ENCODE data around the gene AKAP17A.
"Not testable (repeated sequence)": the region's sequence is repeated elsewhere in the genome, so short reads cannot be mapped to it uniquely, and the experiment has no call there.

Gene AKAP17A

DNA sequence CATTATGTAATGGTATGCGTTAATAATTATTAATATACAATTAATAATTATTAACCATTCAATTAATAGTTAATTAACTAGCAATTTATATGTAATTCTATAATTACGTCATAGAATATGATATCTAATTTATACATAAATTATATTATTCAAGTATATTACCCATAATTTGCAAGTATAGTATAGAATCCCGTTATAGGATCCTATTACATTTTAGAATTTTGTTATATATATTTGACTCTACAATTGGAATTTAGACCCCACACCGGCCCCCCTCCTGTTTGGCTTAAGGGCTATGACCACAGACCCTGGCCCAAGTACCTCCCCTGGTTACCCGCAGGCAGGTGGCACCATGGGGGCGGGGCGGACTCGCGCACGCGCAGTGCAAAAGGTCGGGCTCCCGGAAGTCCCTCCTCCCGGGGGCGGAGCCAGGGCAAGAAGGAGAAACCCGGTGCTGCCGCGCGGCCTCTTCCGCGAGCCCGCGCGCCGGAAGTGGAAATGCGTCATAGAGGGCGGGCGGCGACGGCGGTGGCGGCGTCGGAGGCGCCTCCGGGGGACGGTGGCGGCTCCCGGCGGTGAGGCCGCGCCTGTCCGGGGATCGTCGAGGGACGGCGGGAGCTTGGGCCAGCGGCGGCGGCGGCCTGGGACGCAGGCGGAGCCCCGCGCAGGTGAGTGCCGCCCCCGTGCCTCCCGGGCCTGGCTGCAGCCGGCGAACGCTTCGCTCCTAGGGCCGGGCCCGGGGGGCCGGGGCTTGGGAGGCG is at the start of gene AKAP17A:
Gene AKAP17A, plus strand, starts transcription at position 503 of the 761 bp plus-strand sequence. CDS start 1,859 bp downstream, outside the sequence.
- peak; percentile 94 to 100 (median 99) for DNase-seq (ENCODE audit: low read depth in 3 of 3, low spot score in 1 of 3)

- no peak for DNase-seq (ENCODE audit: low read depth in 3 of 3, low spot score in 1 of 3)
Measured at GRCh38 chrX:1542994-1543725, 48.2 kb upstream of the AKAP17A start.

DNA sequence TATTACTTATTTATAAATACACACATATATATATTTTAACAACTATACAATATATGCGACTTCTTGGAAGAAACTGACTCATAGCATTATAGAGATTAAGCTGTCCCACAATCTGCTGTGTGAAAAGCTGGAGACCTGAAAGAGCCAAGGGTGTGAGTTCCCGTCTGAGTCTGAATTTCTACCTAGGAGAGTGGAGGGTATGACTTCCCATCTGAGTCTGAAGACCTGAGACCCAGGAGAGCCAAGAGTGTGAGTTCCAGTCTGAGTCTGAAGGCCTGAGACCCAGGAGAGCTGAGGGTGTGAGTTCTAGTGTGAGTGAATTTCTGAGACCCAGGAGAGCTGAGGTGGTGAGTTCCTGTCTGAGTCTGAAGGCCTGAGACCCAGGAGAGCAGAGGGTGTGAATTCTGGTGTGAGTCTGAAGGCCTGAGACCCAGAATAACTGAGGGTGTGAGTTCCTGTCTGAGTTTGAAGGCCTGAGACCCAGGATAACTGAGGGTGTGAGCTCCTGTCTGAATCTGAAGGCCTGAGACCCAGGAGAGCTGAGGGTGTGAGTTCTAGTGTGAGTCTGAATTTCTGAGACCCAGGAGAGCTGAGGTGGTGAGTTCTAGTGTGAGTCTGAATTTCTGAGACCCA is 45.5 kb upstream of the AKAP17A start:
- DNase-seq (ENCODE audit: low read depth in 3 of 3, low spot score in 1 of 3): no peak

DNA sequence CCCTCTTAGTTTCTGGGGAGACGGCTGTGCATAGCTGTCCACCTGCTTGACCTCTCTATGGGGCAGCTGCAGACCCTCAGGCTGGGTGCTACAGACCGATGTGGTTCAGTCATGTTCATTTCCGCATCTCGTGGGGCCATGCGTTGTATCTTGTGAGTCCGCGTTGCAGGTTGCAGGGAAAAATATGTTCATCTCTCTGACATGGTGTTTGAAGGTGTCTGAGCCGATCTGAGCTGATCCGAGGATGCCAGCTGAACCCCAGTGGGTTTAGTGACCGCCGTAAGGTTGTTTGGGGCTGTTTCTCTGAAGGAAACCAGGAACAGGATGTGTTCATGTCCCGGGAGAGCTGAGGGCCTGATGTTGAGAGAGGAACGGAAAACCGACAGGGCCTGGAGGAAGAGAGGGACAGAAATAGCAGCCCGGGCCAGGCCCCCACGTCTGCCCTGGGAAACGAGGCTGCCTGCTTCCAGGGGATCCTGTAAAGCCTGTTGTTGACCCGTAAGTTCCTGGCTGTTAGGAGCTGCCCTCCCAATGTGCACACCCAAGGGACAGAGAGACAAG is 44.6 kb upstream of the AKAP17A start:
- no peak for DNase-seq (ENCODE audit: low read depth in 3 of 3, low spot score in 1 of 3)

DNA sequence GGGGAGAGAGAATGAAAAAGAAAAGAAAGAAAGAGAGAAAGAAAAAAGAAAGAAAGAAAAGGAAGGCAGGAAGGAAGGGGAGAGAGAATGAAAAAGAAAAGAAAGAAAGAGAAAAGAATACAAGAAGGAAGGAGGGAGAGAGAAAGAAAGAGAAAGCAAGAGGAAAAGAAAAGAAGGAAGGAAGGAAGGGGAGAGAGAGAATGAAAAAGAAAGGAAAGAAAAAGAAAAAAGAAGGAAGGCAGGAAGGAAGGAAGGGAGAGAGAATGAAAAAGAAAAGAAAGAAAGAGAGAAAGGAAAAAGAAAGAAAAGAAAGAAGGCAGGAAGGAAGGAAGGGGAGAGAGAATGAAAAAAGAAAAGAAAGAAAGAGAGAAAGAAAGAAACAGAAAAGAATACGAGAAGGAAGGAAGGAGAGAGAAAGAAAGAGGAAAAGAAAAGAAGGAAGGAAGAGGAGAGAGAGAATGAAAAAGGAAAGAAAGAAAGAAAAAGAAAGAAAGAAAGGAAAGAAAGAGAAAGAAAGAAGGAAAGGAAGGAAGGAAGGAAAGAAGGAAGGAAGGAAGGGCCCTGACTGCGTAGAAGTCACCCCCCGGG is 39.4 kb upstream of the AKAP17A start:
- DNase-seq (ENCODE audit: low read depth in 3 of 3, low spot score in 1 of 3): no peak

DNA sequence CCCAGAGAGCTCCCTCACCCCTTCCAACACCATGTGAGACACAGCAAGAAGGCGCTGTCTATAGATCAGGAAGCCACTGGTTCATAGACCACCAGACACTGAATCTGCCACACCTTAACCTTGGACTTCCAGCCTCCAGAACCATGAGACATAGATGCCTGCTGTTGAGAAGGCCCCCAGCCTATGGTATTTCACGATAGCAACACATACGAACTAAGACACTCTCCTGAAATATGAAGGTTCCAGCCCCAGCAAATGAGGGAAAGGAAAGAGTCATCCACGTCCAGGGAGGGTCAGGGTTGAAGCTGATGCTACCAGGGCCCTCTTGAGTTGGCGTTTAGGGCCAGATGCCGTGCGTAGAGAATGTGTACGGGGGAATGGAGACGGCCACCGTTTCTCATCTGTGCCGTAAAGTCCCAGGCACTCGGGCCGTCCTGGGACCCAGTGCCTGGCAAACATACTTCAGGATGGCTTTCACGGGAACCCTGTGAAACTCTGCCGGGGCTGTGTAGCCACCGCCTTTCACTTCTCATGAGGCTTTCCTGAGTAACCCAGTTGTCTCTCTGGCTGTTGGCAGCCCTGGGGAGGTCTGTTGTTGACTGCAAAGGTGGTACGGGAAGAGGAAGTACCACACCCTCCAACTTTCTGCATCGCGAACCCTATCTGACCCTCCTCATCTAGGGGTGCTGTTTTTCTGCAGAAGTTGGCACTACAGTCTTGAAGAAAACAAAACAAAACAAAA is 36.8 kb upstream of the AKAP17A start:
- DNase-seq (ENCODE audit: low read depth in 3 of 3, low spot score in 1 of 3): peak in 2 of 3 donors; percentile 31 to 40

GRCh38 chrX:1555370-1555769 is 36.0 kb upstream of the AKAP17A start:
- DNase-seq (ENCODE audit: low read depth in 3 of 3, low spot score in 1 of 3): no peak

GRCh38 chrX:1557442-1557841 is 34.0 kb upstream of the AKAP17A start:
- not testable (repeated sequence) for DNase-seq (ENCODE audit: low read depth in 3 of 3, low spot score in 1 of 3)

- no peak for DNase-seq (ENCODE audit: low read depth in 3 of 3, low spot score in 1 of 3)
Measured at GRCh38 chrX:1558761-1559468, 32.5 kb upstream of the AKAP17A start.

GRCh38 chrX:1561164-1561563 is 30.2 kb upstream of the AKAP17A start:
- DNase-seq (ENCODE audit: low read depth in 3 of 3, low spot score in 1 of 3): no peak

DNA sequence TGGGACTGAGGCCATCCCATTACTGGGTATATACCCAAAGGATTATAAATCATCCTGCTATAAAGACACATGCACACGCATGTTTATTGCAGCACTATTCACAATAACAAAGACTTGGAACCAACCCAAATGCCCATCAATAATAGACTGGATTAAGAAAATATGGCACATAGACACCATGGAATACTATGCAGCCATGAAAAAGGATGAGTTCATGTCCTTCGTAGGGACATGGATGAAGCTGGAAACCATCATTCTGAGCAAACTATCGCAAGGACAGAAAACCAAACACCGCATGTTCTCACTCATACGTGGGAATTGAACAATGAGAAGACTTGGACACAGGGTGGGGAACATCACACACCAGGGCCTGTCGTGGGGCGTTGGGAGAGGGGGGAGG is 27.3 kb upstream of the AKAP17A start:
- DNase-seq (ENCODE audit: low read depth in 3 of 3, low spot score in 1 of 3): not testable (repeated sequence)

- DNase-seq (ENCODE audit: low read depth in 3 of 3, low spot score in 1 of 3): no peak
Measured at GRCh38 chrX:1564750-1565683, 26.4 kb upstream of the AKAP17A start.

DNA sequence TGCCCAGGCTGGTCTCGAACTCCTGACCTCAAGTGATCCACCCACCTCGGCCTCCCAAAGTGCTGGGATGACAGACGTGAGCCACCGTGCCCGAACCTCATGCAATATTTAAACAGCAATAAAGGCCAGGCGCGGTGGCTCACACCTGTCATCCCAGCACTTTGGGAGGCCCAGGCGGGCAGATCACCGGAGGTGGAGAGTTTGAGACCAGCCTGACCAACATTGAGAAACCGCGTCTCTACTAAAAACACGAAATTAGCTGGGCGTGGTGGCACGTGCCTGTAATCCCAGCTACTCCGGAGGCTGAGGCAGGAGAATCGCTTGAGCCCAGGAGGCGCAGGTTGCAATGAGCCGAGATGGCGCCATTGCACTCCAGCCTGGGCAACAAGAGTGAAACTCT is 17.2 kb upstream of the AKAP17A start:
- not testable (repeated sequence) for DNase-seq (ENCODE audit: low read depth in 3 of 3, low spot score in 1 of 3)

GRCh38 chrX:1576201-1576992 is 15.0 kb upstream of the AKAP17A start:
- DNase-seq (ENCODE audit: low read depth in 3 of 3, low spot score in 1 of 3): no peak

DNA sequence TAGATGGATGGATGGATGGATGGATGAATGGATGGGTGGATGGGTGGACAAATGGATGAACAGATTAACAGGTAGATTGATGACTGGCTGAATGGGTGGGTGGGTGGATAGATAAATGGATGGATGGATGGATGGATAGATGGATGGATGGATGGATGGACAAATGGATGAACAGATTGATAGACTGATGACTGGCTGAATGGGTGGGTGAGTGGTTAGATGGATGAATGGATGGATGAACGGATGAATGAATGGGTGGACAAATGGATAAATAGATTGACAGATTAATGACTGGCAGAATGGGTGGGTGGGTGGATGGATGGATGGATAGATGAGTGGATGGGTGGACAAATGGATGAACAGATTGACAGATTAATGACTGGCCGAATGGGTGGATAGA is 13.6 kb upstream of the AKAP17A start:
- no peak for DNase-seq (ENCODE audit: low read depth in 3 of 3, low spot score in 1 of 3)

GRCh38 chrX:1578511-1579173 is 12.8 kb upstream of the AKAP17A start:
- no peak for DNase-seq (ENCODE audit: low read depth in 3 of 3, low spot score in 1 of 3)

DNA sequence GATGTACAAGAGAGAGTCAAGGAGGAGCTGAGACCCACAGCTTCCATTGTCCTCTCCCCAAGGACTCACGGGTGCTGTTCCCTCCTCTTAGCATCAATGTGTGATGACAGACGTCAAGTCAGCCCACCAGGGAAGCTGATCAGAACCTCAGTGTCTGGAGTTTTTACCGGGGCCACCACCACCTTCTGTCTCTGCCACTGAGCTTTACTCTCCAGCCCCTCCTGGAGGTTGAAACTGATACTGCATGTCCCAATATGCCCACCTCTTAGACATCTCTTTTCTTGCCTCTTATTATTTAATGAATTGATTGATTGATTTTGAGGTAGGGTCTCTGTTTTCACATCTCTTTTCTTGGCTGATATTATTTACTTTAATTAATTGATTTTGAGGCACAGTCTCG is 10.3 kb upstream of the AKAP17A start:
- peak; percentile 39 to 47 (median 41) for DNase-seq (ENCODE audit: low read depth in 3 of 3, low spot score in 1 of 3)
